ENCODE results near the gene LAMP2.
A peak's percentile ranks its signal among the peaks of the same experiment; 100 is the strongest.

- TF ChIP-seq CTCF (conservative IDR thresholded peaks at IDR 0.05) (peak; percentile 48), ZFX (IDR thresholded peaks at IDR 0.05) (no peak)
Measured at GRCh38 chrX:120452131-120452530, 17.0 kb downstream of the LAMP2 start.
